OCI-LY7 (cell line): ENCODE measurements around the gene FOXA1. TPM values are rescaled to one million over a fixed set of nuclear protein-coding genes. Genes with fewer than 3 reads are reported as not detected.

Source experiments
- BruUV-seq: library from RNA; stranded (reverse); fragments of 400-500 nt; replicated peaks from 2 replicates; lab custom pipeline; 2021; lab: Mats Ljungman, UMichigan
- CTCF ChIA-PET: fragments of 300-600 bp; sonication (Branson Sonifier 250); formaldehyde crosslinking; loops from one replicate; lab custom pipeline; 2022; ENCODE audit warnings: antibody characterized with exemption; ENCODE audit not compliant: unreplicated experiment; lab: Charles Lee
- POLR2A ChIA-PET: fragments of 300-600 bp; sonication (Branson Sonifier 250); formaldehyde crosslinking; loops from one replicate; lab custom pipeline; 2022; ENCODE audit warnings: antibody characterized with exemption; lab: Charles Lee
- DNase-seq: peaks from one replicate; pipeline ENCODE4 v3.0.0-alpha.2; 2015; ENCODE audit warnings: low spot score
- H2AFZ ChIP-seq: fragments of 200-600 bp; sonication (generic), shearing (Covaris generic); 2 replicates; pipeline ENCODE4 v1.6.1; 2014; ENCODE audit warnings: mild to moderate bottlenecking, antibody characterized with exemption, low read length, moderate library complexity
- H3K27ac ChIP-seq: fragments of 200-600 bp; sonication (generic); 2 replicates; pipeline ENCODE4 v1.5.1; 2014; ENCODE audit warnings: mixed run types, low read depth, mild to moderate bottlenecking, moderate library complexity, low read length, inconsistent platforms; ENCODE audit not compliant: poor library complexity, severe bottlenecking
- H3K36me3 ChIP-seq: fragments of 200-600 bp; sonication (generic); 2 replicates; pipeline ENCODE4 v1.6.1; 2014; ENCODE audit warnings: mild to moderate bottlenecking, antibody characterized with exemption, low read length, moderate library complexity, mixed read lengths; ENCODE audit not compliant: insufficient read depth
- H3K4me1 ChIP-seq: fragments of 200-600 bp; sonication (generic); 2 replicates; pipeline ENCODE4 v1.5.1; 2014; ENCODE audit warnings: mild to moderate bottlenecking, low read length; ENCODE audit not compliant: insufficient read depth, poor library complexity, severe bottlenecking
- H3K4me2 ChIP-seq: fragments of 200-600 bp; sonication (generic); 2 replicates; pipeline ENCODE4 v1.6.1; 2014; ENCODE audit warnings: mild to moderate bottlenecking, low read length
- H3K4me3 ChIP-seq: fragments of 200-600 bp; sonication (generic); 2 replicates; pipeline ENCODE4 v1.5.1; 2014; ENCODE audit warnings: mild to moderate bottlenecking, low read depth, low read length; ENCODE audit not compliant: poor library complexity, severe bottlenecking
- H3K79me2 ChIP-seq: fragments of 200-600 bp; sonication (generic); 2 replicates; pipeline ENCODE4 v1.6.1; 2016; ENCODE audit warnings: low read depth, mild to moderate bottlenecking, low read length, moderate library complexity, mixed read lengths; ENCODE audit not compliant: insufficient read depth
- H3K9me2 ChIP-seq: fragments of 200-600 bp; sonication (generic); 2 replicates; pipeline ENCODE4 v1.6.1; 2016; ENCODE audit warnings: mild to moderate bottlenecking, low read length, mixed read lengths; ENCODE audit not compliant: insufficient read depth
- H3K9me3 ChIP-seq: fragments of 200-600 bp; sonication (generic); 2 replicates; pipeline ENCODE4 v1.6.1; 2014; ENCODE audit warnings: mild to moderate bottlenecking, mixed run types, low read length, mixed read lengths
- H4K20me1 ChIP-seq: fragments of 200-600 bp; sonication (generic); 2 replicates; pipeline ENCODE4 v1.6.1; 2014; ENCODE audit warnings: mild to moderate bottlenecking, antibody characterized with exemption, low read length, moderate library complexity, mixed read lengths; ENCODE audit not compliant: insufficient read depth
- EZH2phosphoT487 ChIP-seq: fragments of 200-600 bp; sonication (generic); IDR thresholded peaks from 2 replicates; pipeline ENCODE4 v1.6.1; 2018; ENCODE audit warnings: low read depth, borderline replicate concordance, mild to moderate bottlenecking, mixed run types, antibody characterized with exemption, low read length, moderate library complexity, mixed read lengths
- intact Hi-C: fragments of 100-400 bp; cut with micrococcal nuclease; formaldehyde crosslinking; loops from one replicate; pipeline ENCODE4 v1.10.0; 2022; ENCODE audit not compliant: unreplicated experiment
- total RNA-seq, 2 experiments: library from RNA; depleted of rRNA in 1 of 2; stranded (reverse); fragments of >200 nt in 1 of 2; shearing (Covaris generic) in 1 of 2; gene quantifications; 2 replicates each; pipeline ENCODE4 v1.2.3, GENCODE V29; 2014 to 2022
- TF ChIP-seq, protein P1 (sequence below): fragments of 200-600 bp; sonication (generic); conservative IDR thresholded peaks from 2 replicates; pipeline ENCODE4 v1.5.1; 2014; ENCODE audit warnings: mild to moderate bottlenecking, antibody characterized with exemption, low read length, moderate library complexity, mixed read lengths

Gene FOXA1
- total RNA-seq, 2 experiments from 2014 or later = not detected

DNA sequence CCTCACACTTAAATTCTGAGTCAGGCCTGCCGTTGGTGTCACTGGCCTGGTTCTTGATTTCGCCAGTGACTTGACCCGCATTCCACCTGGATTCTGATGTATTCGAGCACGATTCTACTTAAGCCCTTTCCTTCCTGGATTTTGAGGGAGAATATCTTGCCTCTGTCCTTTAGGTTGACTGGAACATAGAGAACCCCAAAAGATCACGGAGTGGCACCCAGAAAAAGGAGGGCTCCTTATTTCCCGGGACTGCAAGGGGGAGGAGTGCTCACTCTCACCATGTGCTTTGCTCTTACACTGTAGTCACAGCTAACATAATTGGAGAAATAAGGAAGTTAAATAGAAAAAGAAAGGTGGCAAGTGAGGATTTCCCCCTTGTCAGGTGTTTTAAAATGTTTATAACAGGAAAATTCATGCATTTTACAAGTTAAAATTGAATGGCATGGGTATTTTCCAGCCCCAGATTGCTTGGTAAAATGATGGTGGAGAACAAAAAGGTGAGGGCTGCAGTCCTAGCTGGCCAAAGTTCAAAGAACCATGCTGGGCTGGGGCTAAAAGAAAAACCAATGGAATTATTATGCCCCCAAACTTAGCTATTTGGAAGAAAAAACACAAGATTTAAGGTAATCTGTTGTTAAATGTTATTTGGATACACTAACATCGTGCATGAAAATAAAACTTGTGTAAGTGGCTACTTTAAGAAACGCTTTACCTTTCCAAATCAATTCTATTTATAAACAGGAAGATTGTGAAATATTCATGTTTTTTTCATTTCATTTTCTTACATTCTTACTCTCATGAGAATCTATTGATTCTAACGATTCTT is 8.9 kb downstream of the FOXA1 start:
- ChIA-PET POLR2A (interaction anchor here (1.1 kb wide), 1 partner anchor 14 kb away, joined by 3 read pairs; no protein-coding TSS in a partner anchor), CTCF (no interaction called here)
- H2AFZ ChIP-seq = no peak overlapping the region
- DNase-seq = no peak
- H3K9me2 ChIP-seq = no peaks in the 10 kb centered on the region
- no peak overlapping the region for H3K27ac ChIP-seq
- H3K36me3 ChIP-seq = no peaks in the 10 kb centered on the region
- no TSS peak for BruUV-seq
- no peak overlapping the region for H3K4me2 ChIP-seq
- no peaks in the 10 kb centered on the region for H3K4me1 ChIP-seq
- intact Hi-C loops = no loop called here
- H4K20me1 ChIP-seq = no peaks in the 10 kb centered on the region
- H3K9me3 ChIP-seq = no peaks in the 10 kb centered on the region
- H3K79me2 ChIP-seq = no peaks in the 10 kb centered on the region
- H3K4me3 ChIP-seq = no peak overlapping the region
- no peak for TF ChIP-seq EZH2phosphoT487
- TF ChIP-seq, protein P1, sequence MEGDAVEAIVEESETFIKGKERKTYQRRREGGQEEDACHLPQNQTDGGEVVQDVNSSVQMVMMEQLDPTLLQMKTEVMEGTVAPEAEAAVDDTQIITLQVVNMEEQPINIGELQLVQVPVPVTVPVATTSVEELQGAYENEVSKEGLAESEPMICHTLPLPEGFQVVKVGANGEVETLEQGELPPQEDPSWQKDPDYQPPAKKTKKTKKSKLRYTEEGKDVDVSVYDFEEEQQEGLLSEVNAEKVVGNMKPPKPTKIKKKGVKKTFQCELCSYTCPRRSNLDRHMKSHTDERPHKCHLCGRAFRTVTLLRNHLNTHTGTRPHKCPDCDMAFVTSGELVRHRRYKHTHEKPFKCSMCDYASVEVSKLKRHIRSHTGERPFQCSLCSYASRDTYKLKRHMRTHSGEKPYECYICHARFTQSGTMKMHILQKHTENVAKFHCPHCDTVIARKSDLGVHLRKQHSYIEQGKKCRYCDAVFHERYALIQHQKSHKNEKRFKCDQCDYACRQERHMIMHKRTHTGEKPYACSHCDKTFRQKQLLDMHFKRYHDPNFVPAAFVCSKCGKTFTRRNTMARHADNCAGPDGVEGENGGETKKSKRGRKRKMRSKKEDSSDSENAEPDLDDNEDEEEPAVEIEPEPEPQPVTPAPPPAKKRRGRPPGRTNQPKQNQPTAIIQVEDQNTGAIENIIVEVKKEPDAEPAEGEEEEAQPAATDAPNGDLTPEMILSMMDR = no peak

- no TSS peak for BruUV-seq
Measured at GRCh38 chr14:37585101-37585511, 9.9 kb downstream of the FOXA1 start.

More at GRCh38 chr14:37585101-37585511, 9.9 kb downstream of the FOXA1 start:
- TF ChIP-seq, protein P1 = no peak
- TF ChIP-seq EZH2phosphoT487 = no peak
- H3K9me2 ChIP-seq = no peaks in the 10 kb centered on the region
- H3K4me2 ChIP-seq = no peak overlapping the region
- H4K20me1 ChIP-seq = no peaks in the 10 kb centered on the region; the same call in 1 of the 2 replicates
- no peaks in the 10 kb centered on the region for H3K4me1 ChIP-seq
- intact Hi-C loops = no loop called here
- no peak for DNase-seq
- H3K36me3 ChIP-seq = no peaks in the 10 kb centered on the region
- no peaks in the 10 kb centered on the region for H3K9me3 ChIP-seq
- H3K4me3 ChIP-seq = no peak overlapping the region
- no peak overlapping the region for H2AFZ ChIP-seq
- ChIA-PET POLR2A (no interaction called here), CTCF (no interaction called here)
- no peaks in the 10 kb centered on the region for H3K79me2 ChIP-seq
- H3K27ac ChIP-seq = no peak overlapping the region
